CD4-positive, alpha-beta T cell treated with Interleukin-4 for 4 hours (primary cell): ENCODE data around the gene TTYH1.
"Not testable (repeated sequence)": the region's sequence is repeated elsewhere in the genome, so short reads cannot be mapped to it uniquely, and the experiment has no call there.

Experiments
- DNase-seq: peaks from one replicate; pipeline ENCODE4 v3.0.0-alpha.2; 2020

Gene TTYH1

DNA sequence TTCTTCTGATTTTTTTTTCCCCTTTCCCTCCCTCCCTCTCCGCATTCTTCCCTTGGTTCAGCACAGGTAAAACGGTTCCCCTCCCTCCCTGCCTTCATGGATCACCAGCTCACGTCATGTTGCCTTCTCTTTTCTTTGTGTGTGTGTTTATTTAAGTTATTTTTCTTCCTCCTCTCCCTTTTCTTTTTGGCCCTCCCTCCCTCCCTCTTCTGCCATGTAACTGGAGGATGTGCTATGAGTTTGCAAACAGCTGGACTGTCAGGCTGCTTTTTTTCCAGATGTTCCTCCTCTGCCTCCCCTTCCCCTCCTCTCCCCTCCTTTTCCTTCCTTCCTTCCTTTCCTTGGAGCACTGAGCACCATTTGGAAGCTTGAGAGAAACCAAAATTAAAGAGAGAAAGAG is 46.3 kb downstream of the TTYH1 start:
- no peak for DNase-seq

DNA sequence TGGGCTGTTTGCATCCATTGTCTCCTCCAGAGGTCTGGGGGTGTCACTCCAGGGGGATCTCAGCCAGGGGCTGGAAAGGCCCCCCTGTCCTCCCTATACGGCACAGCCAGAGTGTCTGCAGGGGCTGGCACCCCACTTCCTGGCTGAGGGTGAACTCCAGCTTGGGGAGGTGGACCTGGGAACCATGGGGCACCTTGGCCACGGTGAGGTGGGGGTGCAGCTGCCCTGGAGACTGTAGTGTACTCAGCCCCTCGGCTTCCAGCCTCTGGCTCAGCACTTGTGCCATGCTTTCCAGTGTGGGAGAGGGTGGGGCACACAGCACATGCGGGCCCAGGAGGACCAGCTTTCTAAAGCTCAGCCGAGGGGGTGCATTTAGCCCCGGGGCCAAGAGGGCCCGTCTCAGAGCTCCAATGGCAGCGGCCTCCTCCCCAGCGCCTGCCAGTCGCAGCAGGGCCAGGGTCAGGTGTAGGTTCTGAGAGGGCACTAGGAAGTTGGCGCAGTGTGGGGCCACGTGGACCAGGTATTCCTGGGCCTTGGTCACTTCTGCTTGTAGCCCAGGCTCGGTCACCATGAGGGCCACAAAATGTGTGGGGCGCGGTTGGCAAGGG is 46.9 kb downstream of the TTYH1 start:
- DNase-seq: no peak

DNA sequence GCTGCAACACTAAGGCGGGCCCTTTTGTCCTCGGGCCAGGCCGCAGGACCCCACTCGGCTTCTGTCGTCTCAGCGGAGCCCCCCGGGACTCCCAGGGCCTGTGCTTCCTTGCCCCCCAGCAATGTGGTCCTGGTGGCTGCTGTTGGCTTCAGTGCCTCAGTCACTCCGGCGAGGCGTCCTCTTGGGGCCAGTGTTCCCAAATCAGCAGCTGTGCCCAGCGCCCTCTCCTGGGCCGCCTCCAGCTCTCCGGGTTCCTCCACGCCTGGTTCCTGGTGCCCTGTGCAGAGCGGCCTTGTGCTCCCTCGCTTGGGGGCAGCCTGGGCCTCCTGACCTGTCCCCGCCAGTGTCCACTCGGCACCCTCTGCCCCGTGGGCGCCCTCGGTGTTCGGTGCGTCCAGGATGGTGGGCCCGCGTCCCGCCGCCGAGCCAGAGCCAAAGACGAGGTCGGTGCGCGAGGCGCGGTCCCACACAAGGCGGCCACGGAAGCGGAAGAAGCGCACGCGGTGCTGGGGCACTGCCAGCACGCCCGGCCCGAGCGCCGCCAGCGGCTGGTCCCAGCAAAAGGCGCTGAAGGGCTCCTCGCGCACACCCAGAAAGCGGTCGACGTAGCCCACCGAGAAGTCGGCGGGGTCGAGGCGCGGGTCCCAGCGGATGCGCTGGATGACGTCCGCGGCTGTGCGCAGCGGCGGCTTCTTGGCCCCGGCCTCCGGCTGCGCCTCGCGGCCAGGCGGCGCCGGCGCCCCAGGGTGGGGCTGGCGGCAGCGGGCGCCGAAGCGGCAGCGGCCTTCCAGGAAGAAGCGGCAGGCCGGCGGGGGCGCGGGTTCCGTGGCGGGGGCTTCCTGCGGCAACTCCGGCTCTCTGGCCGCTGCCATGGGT is 47.6 kb downstream of the TTYH1 start:
- DNase-seq: peak; percentile 57

DNA sequence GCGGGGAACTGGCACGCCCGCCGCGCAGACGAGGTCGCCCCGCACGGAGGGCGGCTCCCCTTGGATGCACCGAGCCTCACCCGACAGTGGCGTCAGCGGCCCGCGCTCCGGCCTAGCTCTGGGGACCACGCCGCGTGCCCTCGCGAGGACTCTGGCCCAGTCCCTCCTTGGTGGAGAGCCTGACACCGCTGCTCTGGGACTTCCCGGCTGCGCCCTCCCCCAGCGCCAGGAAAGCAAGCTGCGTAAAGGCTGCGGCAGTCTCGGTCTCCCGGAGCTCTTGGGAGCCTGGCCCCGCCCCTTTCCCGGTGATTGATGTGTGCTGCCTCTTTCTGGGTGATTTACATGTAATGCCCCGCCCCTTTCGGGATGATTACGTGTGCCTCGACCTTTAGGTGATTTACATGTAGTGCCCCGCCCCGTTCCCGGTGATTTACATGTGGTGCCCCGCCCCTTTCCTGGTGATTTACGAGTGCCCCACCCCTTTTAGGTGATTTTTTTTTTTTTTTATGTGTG is 48.3 kb downstream of the TTYH1 start, which contains the start of gene LENG9:
LENG9 (minus strand) TSS at position 248 of the 513 bp plus-strand sequence. CDS start 252 bp downstream, outside the sequence.
- peak; percentile 95 for DNase-seq

DNA sequence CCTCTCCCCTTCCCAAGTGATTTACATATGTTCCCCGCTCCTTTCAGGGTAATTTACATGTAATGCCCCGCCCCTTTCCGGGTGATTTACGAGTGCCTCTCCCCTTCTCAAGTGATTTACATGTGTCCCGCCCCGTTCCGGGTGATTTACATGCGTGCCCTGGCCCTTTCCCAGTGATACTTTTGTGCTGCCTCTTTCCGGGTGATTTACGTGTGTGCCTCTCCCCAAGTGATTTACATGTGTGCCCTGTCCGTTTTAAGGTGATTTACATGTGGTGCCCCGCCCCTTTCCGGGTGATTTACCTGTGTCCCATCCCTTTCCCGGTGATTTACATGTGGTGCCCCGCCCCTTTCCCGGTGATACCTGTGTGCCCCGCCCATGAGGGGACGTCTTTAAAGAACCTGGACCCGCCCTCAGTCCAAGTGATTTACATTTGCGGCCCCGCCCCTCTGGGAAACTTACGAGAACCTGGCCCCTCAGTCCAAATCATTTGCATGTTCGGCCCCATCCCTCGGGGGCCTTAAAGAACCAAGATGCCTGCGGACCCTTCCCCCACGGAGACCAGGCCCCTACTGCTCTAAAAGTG is 48.9 kb downstream of the TTYH1 start:
- peak; percentile 90 for DNase-seq

DNA sequence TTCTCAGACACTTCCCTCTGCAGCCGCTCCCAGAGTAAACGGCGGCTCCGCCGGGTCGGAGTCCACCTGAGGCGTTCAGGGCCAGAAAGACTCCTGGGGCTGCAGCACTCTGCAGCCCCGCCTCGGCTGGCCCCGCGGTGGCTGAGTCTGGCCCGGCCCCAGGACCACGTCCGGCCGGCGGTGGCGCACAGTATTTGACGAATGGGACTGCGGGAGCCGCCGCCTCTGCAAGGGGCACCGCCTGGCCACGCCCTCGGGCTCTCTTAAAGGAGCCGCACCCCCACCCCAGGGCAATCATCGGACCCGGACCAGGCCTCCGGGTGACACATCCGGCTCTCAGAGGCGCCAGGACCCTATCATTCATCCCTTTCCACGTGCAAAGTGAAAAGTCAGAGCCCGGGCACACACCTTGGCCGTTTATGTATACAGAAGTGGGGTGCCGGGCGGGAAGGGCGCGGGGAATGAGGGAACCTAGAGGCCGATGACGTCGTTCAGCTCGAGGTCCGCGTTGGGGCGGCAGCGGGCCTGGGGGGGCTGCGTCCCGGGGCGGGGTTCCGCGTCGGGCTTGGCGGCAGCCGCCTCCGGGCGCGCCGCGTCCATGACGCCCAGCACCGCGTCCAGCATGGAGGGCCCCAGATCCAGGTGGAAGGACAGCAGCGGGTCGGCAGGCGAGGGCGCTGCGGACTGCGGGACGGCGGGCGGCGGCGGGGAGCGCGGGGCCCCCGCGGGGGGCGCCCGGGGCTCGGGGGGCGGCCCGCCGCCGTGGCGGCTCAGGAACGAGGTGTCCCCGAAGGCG is 49.6 kb downstream of the TTYH1 start:
- DNase-seq: peak; percentile 66

DNA sequence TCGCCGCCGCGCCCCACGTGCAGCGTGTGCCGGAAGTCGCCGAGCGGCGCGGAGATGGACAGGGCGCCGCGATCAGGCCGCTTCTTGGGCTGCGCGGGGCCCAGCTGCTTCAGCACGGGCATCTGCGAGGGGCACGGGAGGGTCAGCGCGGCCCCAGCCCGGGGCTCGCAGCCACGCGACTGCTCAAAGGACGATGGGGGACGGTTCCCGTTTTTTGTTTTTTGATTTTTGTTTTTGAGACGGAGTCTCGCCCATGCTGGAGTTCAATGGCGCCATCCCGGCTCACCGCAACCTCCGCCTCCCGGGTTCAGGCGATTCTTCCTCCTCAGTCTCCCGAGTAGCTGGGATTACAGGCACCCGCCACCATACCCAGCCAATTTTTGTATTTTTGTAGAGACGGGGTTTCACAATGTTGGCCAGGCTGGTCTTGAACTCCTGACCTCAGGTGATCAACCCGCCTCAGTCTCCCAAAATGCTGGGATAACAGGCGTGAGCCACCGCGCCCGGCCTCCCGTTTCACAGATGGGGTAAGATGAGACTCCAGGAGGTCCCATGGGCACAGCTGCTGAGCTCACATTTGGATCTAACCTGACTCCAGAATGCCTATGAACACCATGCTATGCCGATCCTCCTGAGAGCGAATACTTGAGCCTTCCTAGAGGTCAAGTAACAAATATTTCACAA is 50.3 kb downstream of the TTYH1 start:
- no peak for DNase-seq

DNA sequence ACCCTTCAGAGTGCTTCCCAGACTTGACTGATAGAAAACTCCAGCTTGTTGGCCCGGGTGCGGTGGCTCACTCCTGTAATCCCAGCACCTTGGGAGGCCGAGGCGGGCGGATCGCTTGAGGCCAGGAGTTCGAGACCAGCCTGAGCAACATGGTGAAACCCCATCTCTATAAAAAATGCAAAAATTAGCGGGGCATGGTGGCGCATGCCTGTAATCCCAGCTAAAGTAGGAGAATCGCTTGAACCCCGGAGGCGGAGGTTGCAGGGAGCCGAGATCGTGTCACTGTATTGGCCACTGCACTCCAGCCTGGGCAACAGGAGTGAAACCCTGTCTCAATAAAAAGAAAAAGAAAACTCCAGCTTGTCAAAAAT is 50.8 kb downstream of the TTYH1 start:
- not testable (repeated sequence) for DNase-seq

DNA sequence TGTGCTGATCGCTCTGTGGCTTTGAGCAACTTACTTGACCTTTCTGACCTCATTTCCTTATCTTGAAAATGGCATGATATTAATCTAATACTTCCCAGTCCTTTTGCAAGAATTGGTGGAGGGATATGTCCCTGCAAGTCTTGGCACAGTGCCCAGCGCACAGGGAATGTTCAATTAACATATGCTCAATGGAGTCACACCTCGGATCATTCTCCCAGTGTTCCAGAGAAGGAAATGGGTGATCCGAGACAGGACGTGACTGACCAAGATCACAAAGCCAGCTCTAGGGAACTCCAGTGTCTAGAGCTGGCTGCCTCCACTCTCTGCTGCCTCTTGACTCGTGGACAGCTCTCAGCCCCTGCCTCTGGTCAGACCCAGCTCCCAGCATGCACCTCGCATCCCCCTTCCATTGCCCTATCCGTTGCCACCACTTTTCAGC is 54.3 kb downstream of the TTYH1 start:
- DNase-seq: no peak

DNA sequence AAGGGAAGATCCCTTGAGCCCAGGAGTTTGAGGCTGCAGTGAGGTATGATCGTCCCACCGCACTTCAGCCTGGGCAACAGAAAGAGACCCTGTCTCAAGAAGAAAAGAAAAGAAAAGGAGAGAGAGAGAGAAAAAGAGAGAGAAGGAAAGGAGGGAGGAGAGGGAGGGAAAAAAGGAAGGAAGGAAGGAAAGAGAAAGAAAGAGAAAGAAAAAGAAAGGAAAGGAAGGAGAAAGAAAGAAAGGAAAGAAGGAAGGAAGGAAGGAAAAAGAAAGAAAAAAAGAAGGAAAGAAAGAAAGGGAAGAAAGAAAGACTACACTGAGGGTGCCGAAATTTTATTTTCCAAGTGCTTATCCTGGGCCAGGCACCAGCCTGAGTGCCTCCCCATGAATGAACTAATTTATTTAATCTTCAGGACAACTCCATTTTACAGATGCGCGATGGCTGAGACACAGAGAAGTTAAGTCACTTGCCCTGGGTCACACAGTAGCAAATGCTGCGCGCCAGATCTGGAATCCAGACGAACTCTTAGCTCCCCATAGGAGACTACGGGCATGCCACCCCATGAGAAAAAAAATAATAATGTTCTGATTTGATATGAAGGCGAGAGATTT is 55.1 kb downstream of the TTYH1 start:
- DNase-seq: no peak

DNA sequence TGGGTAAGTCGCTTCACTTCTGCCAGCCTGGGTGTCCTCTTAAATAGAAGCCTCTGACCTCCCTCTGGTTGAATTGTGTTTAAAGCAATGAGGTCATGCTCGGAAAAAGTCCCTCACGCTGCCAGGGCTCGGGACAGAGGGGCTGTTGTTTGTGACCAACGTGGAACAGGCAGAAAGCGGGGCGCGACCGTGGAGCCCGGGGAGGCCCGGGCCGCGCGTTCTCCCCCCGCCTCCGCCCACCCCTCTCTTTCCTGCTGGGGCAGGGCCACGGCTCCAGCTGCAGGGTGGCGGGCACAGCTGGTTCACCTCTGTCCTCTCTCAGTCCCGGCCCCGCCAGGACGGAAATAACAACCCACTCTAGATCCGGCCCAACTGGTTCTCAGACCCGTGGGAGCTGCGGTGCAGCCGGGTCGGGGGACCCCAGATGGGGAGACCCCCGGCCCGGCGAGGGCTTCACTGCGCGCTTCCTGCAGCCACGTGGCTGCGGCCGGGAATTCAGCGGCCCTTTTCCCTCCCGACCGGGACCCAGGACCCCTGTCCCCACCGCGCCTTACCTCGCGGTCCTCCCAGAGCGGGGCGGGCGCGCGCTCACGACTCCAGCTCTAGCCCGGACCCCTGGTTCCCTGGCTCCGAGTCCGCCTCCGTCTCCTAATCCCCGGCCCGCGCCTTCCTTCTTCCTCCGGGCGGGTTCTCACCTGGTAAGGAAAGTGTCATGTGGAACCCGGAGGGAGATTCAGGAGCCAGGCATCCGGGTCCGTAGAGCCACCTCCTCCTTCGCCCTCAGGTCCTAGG is 55.9 kb downstream of the TTYH1 start:
- DNase-seq: no peak

DNA sequence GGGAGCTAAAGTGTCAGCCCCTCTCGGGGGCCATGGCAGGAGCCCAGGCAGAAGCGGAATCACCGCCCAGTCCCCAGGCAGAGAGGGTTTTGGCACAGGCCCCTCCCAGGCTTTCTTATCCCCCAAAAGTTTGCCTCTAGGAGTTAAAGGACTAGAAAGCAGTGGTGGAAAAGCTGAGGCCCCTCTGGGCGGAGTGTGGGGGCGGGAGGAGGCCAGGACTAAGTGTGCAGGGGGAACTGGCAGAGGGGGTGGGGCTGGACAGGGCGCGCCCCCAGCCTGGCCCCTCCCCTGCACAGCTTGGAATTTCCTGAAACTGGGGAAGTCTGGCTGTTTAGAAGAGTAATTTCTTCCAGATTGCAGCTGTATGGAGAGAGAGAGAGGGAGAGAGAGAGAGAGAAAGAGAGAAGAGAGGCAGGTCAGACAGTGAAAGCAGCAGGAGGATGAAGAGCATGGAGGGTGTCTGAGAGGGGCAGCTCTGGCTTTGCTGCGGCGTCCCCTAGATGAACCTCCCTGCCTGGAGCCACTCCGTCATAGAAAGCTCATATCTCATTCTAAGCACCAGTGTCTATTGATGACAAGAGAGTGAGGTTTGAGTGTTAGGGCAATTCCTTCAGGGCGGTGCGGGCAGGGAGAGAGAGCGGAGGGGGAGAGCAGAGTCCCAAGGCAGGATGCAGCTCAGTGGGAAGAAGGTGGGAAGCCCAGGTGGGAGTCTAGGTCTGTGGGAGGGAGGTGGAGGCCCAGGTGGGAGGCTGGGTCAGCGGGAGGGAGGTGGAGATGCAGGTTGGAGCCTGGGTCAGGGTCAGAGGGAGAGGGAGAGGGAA is 58.0 kb downstream of the TTYH1 start, which contains the start of gene CDC42EP5:
CDC42EP5 (minus strand) TSS at position 226 of the 821 bp plus-strand sequence. CDS start 7,749 bp downstream, outside the sequence.
- no peak for DNase-seq

DNA sequence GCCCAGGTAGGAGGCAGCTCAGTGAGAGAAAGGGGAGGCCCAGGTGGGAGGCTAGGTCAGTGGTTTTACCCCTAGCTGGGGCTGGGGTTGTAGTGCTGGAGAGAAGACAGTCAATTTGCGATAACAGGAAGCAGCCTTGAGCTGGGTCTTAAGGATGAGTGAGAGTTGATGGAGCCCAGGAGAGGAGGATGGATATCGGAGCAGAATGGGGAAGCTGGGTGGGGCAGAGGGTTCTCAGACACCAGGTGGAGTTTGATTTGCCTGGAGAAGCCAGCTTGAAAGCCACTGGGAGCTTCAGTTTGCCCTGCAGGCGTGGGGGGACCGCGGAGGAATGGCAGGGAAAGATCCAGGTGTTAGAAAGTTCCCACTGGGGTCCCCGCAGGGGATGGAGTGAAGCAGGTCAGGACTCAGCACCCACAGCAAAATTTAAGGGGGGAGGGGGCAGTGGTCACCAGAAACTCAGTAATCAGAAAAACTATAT is 58.7 kb downstream of the TTYH1 start:
- no peak for DNase-seq

DNA sequence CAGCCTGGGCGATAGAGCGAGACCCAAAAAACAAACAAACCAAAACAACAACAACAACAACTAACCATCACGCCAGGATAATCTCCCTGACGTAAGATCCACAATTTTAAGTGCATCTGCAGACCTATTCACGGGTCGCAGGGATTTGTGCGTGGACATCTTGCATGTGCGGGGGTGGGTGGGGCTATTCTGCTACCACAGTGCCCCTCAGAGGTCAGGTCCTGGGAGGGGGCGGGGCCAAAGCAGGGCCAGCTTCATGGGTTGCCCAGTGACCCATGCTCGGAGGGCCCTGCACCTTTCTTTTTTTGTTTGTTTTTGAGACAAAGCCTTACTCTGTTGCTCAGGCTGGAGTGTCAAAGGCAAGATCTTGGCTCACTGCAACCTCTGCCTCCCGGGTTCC is 60.4 kb downstream of the TTYH1 start:
- DNase-seq: no peak

DNA sequence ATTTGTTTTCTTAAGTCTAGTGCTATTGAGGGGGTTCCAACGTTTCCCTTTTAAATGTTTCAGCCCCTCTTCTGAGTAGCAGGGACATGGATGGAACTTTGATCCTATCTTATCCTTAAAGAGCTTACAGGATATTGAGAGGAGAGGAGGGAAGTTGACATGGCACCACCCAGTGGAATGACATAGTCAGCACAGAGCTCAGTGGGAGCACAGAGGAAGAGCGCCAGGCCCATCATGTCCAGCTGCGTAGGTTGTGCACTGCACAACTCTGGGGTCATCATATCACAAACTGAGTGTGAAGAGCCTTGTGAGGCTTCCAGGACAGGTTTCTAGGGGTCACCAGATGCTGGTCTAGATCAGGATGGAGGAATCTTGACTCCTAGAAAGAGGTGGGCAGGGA is 62.4 kb downstream of the TTYH1 start:
- DNase-seq: no peak

DNA sequence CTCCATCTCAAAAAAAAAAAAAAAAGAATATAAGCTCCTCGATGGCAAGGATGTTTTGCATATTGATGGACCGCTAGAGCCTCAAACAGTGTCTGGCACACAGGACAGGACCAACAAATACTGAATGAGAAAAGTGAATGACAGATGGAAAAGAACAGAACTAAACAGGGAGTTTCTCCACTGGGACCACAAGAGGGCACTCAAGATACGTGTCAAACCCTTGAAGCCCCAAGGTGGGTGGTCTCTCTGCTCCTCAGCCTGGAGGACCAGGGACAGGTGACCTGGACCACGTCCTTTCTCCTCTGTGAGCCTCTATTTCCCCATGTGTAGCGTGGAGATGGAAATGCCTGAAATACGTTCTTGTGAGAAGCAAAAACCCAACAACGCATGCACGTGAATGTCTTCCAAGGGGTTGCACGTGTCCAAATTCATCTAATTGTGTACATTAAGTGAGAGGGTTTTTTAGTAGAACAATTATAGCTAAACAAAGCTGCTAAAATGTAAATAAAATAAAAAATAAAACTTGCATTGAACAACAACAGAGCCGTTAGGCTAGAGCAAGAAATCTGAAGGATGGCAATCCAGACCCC is 63.5 kb downstream of the TTYH1 start:
- peak; percentile 42 for DNase-seq

DNA sequence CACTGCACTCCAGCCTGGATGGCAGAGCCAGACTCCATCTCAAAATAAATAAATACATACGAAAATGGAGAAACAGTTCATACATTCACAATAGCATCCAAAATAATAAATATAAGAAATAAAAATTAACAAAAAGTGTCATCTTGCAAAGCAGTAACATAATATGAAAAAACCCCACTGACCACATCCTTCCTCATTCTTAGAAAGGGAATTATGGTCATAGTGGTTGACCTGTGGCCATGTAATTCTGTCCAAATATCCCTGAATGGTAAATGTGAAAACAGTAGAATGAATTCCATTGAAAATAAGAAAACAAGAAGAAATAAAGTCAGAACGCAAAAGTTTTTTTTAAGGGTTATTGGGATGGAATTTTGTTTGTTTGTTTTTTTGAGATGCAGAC is 64.8 kb downstream of the TTYH1 start:
- no peak for DNase-seq

DNA sequence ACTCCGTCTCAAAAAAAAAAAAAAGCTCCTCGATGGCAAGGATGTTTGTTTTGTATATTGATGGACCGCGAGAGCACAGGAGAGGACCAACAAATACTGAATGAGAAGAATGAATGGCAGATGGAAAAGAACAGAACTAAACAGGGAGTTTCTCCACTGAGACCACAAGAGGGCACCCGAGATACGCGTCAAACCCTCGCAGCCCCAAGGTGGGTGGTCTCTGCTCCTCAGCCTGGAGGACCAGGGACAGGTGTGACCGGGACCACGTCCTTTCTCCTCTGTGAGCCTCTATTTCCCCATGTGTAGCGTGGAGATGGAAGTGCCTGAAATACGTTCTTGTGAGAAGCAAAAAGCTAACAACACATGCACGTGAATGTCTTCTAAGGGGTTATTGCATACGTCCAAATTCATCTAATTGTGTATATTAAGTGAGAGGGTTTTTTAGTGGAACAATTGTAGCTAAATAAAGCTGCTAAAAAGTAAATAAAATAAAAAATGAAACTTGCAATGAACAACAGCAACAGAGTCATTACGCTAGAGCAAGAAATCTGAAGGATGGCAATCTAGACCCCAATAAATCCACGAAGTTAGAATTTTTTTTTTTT is 66.2 kb downstream of the TTYH1 start:
- peak; percentile 40 for DNase-seq

DNA sequence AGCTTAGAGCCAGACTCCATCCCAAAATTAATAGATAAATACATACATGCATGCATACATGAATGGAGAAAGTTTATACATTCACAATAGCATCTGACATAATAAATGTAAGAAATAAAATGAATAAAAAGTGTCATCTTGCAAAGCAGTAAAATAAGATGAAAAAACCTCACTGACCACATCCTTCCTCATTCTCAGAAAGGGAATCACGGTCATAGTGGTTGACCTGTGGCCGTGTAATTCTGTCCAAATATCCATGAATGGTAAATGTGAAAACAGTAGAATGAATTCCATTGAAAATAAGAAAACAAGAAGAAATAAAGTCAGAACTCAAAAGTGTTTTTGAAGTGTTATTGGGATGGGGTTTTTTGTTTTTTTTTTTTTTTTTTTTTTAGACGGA is 67.6 kb downstream of the TTYH1 start:
- DNase-seq: no peak
